ENCODE data around the gene COL18A1. TPM values are rescaled to one million over a fixed set of nuclear protein-coding genes. Genes with fewer than 3 reads are reported as not detected.

The COL18A1 gene
- total RNA-seq, 1 experiment from 2014 or later = 3.4 TPM

DNA sequence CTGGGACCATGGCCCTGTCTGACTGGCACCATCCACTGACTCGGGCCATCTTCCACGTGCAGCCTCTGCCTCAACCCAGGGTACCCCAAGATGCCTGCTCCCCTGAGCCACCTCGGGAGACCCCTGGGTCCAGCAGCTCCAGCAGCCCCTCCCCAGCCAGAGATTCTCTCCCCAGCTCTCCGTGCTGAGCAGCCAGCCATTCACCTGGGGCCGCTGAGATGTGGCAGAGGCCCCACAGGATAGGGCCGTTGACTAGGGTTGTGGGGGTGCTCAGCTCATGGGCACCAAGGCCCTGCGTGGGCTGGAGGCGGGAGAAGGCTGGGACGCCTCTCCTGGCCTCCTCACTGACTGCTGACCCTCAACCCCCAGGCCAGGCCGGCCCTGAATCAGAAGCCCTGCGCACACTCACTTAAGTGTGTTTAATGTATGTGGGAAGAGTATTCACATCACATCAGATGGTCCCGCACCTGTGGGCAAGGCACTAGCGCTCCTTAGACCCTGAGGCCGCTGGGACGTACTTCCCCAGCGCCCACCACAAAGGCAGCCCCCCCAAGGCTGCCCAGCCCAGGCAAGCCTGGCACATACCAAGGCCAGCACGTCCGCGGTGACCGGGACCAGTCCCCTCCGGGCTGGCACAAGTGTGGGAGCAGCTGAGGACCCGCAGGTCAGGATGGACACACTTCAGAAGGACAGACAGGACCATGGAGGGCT lies 109.5 kb downstream of the COL18A1 start:
- CTCF ChIA-PET = no interaction called here
- no peaks in the 10 kb centered on the region for H3K27me3 Mint-ChIP-seq (ENCODE audit: insufficient read depth, unreplicated experiment)
- H3K27ac Mint-ChIP-seq (ENCODE audit: low read depth, unreplicated experiment) = no peak overlapping the region
- peaks cover 8% of the 10 kb centered on the region for H3K36me3 Mint-ChIP-seq (ENCODE audit: insufficient read depth, unreplicated experiment)
- POLR2A ChIA-PET = no interaction called here
- no peak overlapping the region for H3K4me3 Mint-ChIP-seq (ENCODE audit: unreplicated experiment)
- intact Hi-C loops (cut with micrococcal nuclease) = no loop called here
- H3K4me1 Mint-ChIP-seq (ENCODE audit: insufficient read depth, unreplicated experiment) = no peaks in the 10 kb centered on the region
- no peak for DNase-seq (ENCODE audit: unreplicated experiment)
- H3K9me3 Mint-ChIP-seq (ENCODE audit: unreplicated experiment) = peaks cover 18% of the 10 kb centered on the region
- no TSS peak for BruUV-seq (replicated peaks)
- TF ChIP-seq, protein P1, sequence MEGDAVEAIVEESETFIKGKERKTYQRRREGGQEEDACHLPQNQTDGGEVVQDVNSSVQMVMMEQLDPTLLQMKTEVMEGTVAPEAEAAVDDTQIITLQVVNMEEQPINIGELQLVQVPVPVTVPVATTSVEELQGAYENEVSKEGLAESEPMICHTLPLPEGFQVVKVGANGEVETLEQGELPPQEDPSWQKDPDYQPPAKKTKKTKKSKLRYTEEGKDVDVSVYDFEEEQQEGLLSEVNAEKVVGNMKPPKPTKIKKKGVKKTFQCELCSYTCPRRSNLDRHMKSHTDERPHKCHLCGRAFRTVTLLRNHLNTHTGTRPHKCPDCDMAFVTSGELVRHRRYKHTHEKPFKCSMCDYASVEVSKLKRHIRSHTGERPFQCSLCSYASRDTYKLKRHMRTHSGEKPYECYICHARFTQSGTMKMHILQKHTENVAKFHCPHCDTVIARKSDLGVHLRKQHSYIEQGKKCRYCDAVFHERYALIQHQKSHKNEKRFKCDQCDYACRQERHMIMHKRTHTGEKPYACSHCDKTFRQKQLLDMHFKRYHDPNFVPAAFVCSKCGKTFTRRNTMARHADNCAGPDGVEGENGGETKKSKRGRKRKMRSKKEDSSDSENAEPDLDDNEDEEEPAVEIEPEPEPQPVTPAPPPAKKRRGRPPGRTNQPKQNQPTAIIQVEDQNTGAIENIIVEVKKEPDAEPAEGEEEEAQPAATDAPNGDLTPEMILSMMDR (IDR thresholded peaks at IDR 0.05; ENCODE audit: unreplicated experiment) = no peak

GRCh38 chr21:45515241-45516061 lies 110.5 kb downstream of the COL18A1 start:
- POLR2A ChIA-PET = interaction anchor here (0.6 kb wide), 1 partner anchor 18 kb away, joined by 3 read pairs; no protein-coding TSS in a partner anchor
- CTCF ChIA-PET = interaction anchor here (1.0 kb wide), 1 partner anchor 10 kb away, joined by 3 read pairs; no protein-coding TSS in a partner anchor
- intact Hi-C loops (cut with micrococcal nuclease) = no loop called here

DNA sequence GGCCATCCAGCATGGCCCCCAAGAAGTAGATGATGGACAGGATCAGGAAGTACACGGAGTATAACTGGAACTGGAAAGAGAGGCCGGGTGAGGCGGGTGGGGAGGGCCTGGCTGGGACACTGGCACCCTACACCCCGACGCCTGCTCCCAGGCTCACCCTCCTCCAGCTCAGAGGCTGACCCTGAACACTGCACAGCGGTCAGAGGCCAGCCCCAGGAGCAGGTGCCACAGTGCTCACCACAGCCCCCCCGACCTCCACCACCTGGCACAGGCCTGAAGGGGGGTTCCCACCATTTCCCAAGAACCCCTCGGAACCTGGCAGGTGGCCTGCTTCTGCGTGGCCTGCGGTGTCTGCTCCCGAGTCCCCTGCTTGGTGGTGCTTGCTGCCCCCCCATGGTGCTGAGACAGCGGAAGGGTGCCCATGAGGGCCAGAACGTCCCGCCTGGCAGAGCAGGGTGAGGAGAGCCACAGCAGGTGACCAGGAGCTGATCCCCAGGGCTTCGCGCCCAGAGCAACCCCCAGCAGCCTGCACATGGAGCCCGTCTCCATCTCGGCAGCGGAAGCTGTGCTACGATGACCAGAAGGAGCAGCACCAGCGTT lies 111.2 kb downstream of the COL18A1 start:
- intact Hi-C loops (cut with micrococcal nuclease) = no loop called here
- POLR2A ChIA-PET = no interaction called here
- CTCF ChIA-PET = interaction anchor here (1.0 kb wide), 1 partner anchor 9 kb away, joined by 3 read pairs; no protein-coding TSS in a partner anchor
- no peak for DNase-seq (ENCODE audit: unreplicated experiment)
- Mint-ChIP-seq H3K4me1 (ENCODE audit: insufficient read depth, unreplicated experiment) (no peaks in the 10 kb centered on the region), H3K27ac (ENCODE audit: low read depth, unreplicated experiment) (no peak overlapping the region), H3K9me3 (ENCODE audit: unreplicated experiment) (peaks cover 28% of the 10 kb centered on the region), H3K4me3 (ENCODE audit: unreplicated experiment) (no peak overlapping the region), H3K27me3 (ENCODE audit: insufficient read depth, unreplicated experiment) (no peaks in the 10 kb centered on the region), H3K36me3 (ENCODE audit: insufficient read depth, unreplicated experiment) (peaks cover 14% of the 10 kb centered on the region)
- TF ChIP-seq, protein P1 (IDR thresholded peaks at IDR 0.05; ENCODE audit: unreplicated experiment) = no peak
- no TSS peak for BruUV-seq (replicated peaks)

More at GRCh38 chr21:45515241-45516061, 110.5 kb downstream of the COL18A1 start:
- no peak overlapping the region for H3K27ac Mint-ChIP-seq (ENCODE audit: low read depth, unreplicated experiment)
- no peak overlapping the region for H3K4me3 Mint-ChIP-seq (ENCODE audit: unreplicated experiment)
- H3K9me3 Mint-ChIP-seq (ENCODE audit: unreplicated experiment) = peaks cover 28% of the 10 kb centered on the region
- H3K4me1 Mint-ChIP-seq (ENCODE audit: insufficient read depth, unreplicated experiment) = no peaks in the 10 kb centered on the region
- no peak for DNase-seq (ENCODE audit: unreplicated experiment)
- H3K36me3 Mint-ChIP-seq (ENCODE audit: insufficient read depth, unreplicated experiment) = peaks cover 14% of the 10 kb centered on the region
- BruUV-seq (replicated peaks) = no TSS peak
- TF ChIP-seq, protein P1 (IDR thresholded peaks at IDR 0.05; ENCODE audit: unreplicated experiment) = no peak
- no peaks in the 10 kb centered on the region for H3K27me3 Mint-ChIP-seq (ENCODE audit: insufficient read depth, unreplicated experiment)

- no peak overlapping the region for H3K4me3 Mint-ChIP-seq (ENCODE audit: unreplicated experiment)
- no peak for DNase-seq (ENCODE audit: unreplicated experiment)
- H3K9me3 Mint-ChIP-seq (ENCODE audit: unreplicated experiment) = peaks cover 28% of the 10 kb centered on the region
- TF ChIP-seq, protein P1 (IDR thresholded peaks at IDR 0.05; ENCODE audit: unreplicated experiment) = no peak
- BruUV-seq (replicated peaks) = no TSS peak
- no peaks in the 10 kb centered on the region for H3K4me1 Mint-ChIP-seq (ENCODE audit: insufficient read depth, unreplicated experiment)
- intact Hi-C loops (cut with micrococcal nuclease) = no loop called here
- no peak overlapping the region for H3K27ac Mint-ChIP-seq (ENCODE audit: low read depth, unreplicated experiment)
- H3K27me3 Mint-ChIP-seq (ENCODE audit: insufficient read depth, unreplicated experiment) = no peaks in the 10 kb centered on the region
- H3K36me3 Mint-ChIP-seq (ENCODE audit: insufficient read depth, unreplicated experiment) = peaks cover 17% of the 10 kb centered on the region
- ChIA-PET CTCF (interaction anchor here (1.0 to 1.2 kb wide), 2 partner anchors 8 to 15 kb away, joined by 3 read pairs; no protein-coding TSS in a partner anchor), POLR2A (no interaction called here)
Observed at GRCh38 chr21:45516671-45517151, 111.7 kb downstream of the COL18A1 start.

Data from MCF 10A (cell line).